Pancreas (tissue), 10 donors: ENCODE results near the gene SYNJ2BP. TPM values are rescaled to one million over a fixed set of nuclear protein-coding genes. Genes with fewer than 3 reads are reported as not detected.
"Not testable (repeated sequence)": the region's sequence is repeated elsewhere in the genome, so short reads cannot be mapped to it uniquely, and the experiment has no call there.

Source experiments
- ATAC-seq, 4 donors: fragments of 200-7000 bp; cut with Tn5 transposase; one replicate each; pipeline versions ENCODE4 v1.8.0 to v1.9.1; 2020; ENCODE audit warnings: mild to moderate bottlenecking in 4 of 4, moderate library complexity in 4 of 4
- DNase-seq, 6 donors: peaks; one replicate each; pipeline ENCODE4 v3.0.0-alpha.2; 2020
- FAIRE-seq: peaks from 2 replicates; lab custom pipeline; 2012; peaks lifted over from hg19 to GRCh38; lab: Jason Lieb, UNC
- H3K27ac ChIP-seq, 4 donors: fragments of 200-600 bp; sonication (generic); 1 replicate in 3 of 4; 2 replicates in 1 of 4; pipeline versions ENCODE4 v1.5.0 to v1.8.0; 2020
- H3K27me3 ChIP-seq, 4 donors: fragments of 200-600 bp; one replicate each; pipeline ENCODE4 v1.8.0; 2021
- H3K36me3 ChIP-seq, 3 donors: fragments of 200-600 bp; sonication (generic) in 1 of 3; one replicate each; pipeline versions ENCODE4 v1.5.0 to v1.8.0; 2020 to 2021
- H3K4me1 ChIP-seq, 3 donors: fragments of 200-600 bp; one replicate each; pipeline ENCODE4 v1.8.0; 2021
- H3K4me3 ChIP-seq, 4 donors: fragments of 200-600 bp; sonication (generic) in 2 of 4; one replicate each; pipeline versions ENCODE4 v1.5.0 to v1.8.0; 2020 to 2021
- H3K9me3 ChIP-seq, 4 donors: fragments of 200-600 bp; one replicate each; pipeline ENCODE4 v1.8.0; 2021
- WGBS, 2 donors: extraction: QIAGEN DNeasy Blood & Tissue Kit; methylation state at CpG; one replicate each; pipeline ENCODE4 v1.1.7; 2013; 5-methylcytosine and 5-hydroxymethylcytosine counted together
- intact Hi-C, 3 donors: fragments of 100-400 bp; cut with DNase I; formaldehyde crosslinking; loops; one replicate each; pipeline versions ENCODE4 v1.11.1 to v1.14.2; 2022
- polyA plus RNA-seq, 2 donors: library from polyadenylated mRNA; stranded (reverse); fragments of 200-250 nt; gene quantifications; one replicate each; pipeline ENCODE4 v1.2.3, GENCODE V29; 2013
- total RNA-seq, 6 donors: library from RNA; stranded (reverse); fragmentation: NEBNext Ultra II Directional in 4 of 6; extraction: Animal tissue kit (Norgen Biotek cat#: 25700) in 4 of 6; gene quantifications; one replicate each; pipeline versions ENCODE4 v1.2.1 to v1.2.4, GENCODE V29; 2021 to 2023
- TF ChIP-seq, protein P1 (sequence below), 4 donors: fragments of 200-600 bp; sonication (generic) in 3 of 4; IDR thresholded peaks; one replicate each; pipeline versions ENCODE4 v1.5.0 to v1.8.0; 2021; ENCODE audit warnings: antibody characterized with exemption in 4 of 4
- donor health status: healthy with polysubstance abuse.
- donor health status: DM: no; HTN: no; CAD: no; lungs with moderate emphysema.
- donor health status: DM: no; HTN: no; CAD: no.
- donor health status: control.
- donor health status: control.
- donor health status: Bipolar disorder and iron deficiency.
- donor health status: DM: yes; HTN: yes; CAD: no.
- donor health status: DM: no; HTN: no; CAD: no.
- donor health status: DM: no; HTN: no; CAD: no.
- donor health status: DM: yes; HTN: yes; CAD: no.

SYNJ2BP gene
- total and polyA plus RNA-seq, 8 donors: 5.0 to 20.5 (median 11.7) TPM

- TF ChIP-seq, protein P1, sequence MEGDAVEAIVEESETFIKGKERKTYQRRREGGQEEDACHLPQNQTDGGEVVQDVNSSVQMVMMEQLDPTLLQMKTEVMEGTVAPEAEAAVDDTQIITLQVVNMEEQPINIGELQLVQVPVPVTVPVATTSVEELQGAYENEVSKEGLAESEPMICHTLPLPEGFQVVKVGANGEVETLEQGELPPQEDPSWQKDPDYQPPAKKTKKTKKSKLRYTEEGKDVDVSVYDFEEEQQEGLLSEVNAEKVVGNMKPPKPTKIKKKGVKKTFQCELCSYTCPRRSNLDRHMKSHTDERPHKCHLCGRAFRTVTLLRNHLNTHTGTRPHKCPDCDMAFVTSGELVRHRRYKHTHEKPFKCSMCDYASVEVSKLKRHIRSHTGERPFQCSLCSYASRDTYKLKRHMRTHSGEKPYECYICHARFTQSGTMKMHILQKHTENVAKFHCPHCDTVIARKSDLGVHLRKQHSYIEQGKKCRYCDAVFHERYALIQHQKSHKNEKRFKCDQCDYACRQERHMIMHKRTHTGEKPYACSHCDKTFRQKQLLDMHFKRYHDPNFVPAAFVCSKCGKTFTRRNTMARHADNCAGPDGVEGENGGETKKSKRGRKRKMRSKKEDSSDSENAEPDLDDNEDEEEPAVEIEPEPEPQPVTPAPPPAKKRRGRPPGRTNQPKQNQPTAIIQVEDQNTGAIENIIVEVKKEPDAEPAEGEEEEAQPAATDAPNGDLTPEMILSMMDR (IDR thresholded peaks at IDR 0.05): no peak
- Histone ChIP-seq H3K36me3 (no peaks in the 10 kb centered on the region), H3K4me3 (no peak overlapping the region), H3K9me3 (no peaks in the 10 kb centered on the region), H3K27ac (no peak overlapping the region), H3K27me3 (no peaks in the 10 kb centered on the region), H3K4me1 (no peaks in the 10 kb centered on the region)
- FAIRE-seq (no peak), DNase-seq (no peak), ATAC-seq (no peak)
- 81 to 83% methylated on average over 4 of the region's 4 CpGs for WGBS, 2 donors
- intact Hi-C loops: no loop called here
Observed at GRCh38 chr14:70442750-70443149, 25.9 kb upstream of the SYNJ2BP start.

DNA sequence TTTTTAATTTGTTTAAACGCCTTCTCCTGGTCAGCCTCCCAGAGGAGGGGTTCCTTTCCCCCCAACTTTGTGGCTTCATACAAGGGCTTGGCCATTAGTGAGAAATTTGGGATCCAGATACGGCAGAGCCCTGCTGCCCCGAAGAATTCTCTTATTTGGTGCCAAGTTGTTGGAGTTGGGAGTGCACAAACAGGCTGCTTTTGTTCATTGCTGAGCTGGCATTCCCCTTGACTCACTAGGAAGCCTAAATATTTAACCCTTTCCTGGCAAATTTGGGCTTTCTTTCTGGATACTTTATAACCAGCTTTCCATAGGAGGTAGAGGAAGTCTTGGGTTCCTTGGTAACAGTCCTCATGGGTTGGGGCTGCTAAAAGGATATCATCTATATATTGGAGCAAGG lies 24.8 kb upstream of the SYNJ2BP start:
- H3K4me3 ChIP-seq: no peak overlapping the region
- H3K9me3 ChIP-seq: no peaks in the 10 kb centered on the region
- ATAC-seq (no peak), DNase-seq (no peak), FAIRE-seq (no peak)
- no peaks in the 10 kb centered on the region for H3K36me3 ChIP-seq
- intact Hi-C loops: no loop called here
- no peaks in the 10 kb centered on the region for H3K4me1 ChIP-seq
- no peak overlapping the region for H3K27ac ChIP-seq
- WGBS, 2 donors: 62 to 71% methylated on average over 3 of the region's 3 CpGs
- TF ChIP-seq, protein P1 (IDR thresholded peaks at IDR 0.05): no peak
- no peaks in the 10 kb centered on the region for H3K27me3 ChIP-seq

GRCh38 chr14:70436867-70437266 lies 20.0 kb upstream of the SYNJ2BP start:
- 26 to 48% methylated on average over 4 of the region's 4 CpGs for WGBS, 2 donors
- no peak overlapping the region for H3K27ac ChIP-seq
- H3K4me1 ChIP-seq: no peaks in the 10 kb centered on the region
- intact Hi-C loops: no loop called here
- no peaks in the 10 kb centered on the region for H3K9me3 ChIP-seq
- ATAC-seq (no peak), DNase-seq (no peak), FAIRE-seq (no peak)
- TF ChIP-seq, protein P1 (IDR thresholded peaks at IDR 0.05): no peak
- H3K27me3 ChIP-seq: no peaks in the 10 kb centered on the region
- H3K36me3 ChIP-seq: no peaks in the 10 kb centered on the region
- no peak overlapping the region for H3K4me3 ChIP-seq

DNA sequence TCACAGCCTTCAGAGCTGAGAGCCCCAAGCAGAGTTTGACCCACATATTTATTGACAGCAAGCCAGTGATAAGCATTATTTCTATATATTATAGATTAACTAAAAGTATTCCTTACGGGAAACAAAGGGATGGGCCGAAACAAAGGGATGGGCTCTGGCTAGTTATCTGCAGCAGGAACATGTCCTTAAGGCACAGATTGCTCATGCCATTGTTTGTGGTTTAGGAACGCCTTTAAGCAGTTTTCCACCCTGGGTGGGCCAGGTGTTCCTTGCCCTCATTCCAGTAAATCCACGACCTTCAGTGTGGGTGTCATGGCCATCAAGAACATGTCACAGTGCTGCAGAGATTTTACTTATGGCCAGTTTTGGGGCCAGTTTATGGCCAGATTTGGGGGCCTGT lies 9.7 kb upstream of the SYNJ2BP start:
- H3K27me3 ChIP-seq, H3K27ac ChIP-seq, FAIRE-seq, H3K4me1 ChIP-seq, H3K36me3 ChIP-seq, H3K4me3 ChIP-seq, H3K9me3 ChIP-seq, ATAC-seq, DNase-seq, intact Hi-C loops: not testable (repeated sequence)
- WGBS, 2 donors: 56% methylated on average over 4 of the region's 4 CpGs

DNA sequence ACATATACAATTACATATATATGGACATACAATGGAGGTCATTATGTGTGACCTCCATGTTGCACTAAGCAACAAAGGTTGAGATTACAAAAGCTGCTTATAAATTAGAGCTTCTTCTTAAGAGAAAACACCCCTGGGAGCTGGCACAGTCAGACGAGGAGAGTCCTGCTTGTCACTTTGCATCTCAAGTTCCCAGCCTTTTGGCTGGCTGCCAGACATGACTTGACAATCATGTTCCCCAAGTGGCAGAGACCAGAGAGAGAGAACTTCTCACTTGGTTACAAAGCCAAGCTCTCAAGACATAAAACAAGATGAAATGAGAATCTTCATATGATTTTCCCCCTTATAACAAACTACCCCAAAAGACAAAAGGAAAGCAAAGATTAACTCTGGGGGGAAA lies 8.5 kb upstream of the SYNJ2BP start:
- intact Hi-C loops: no loop called here
- 4 to 5% methylated on average over 1 of the region's 1 CpG for WGBS, 2 donors
- DNase-seq (peak in 1 of 6 donors; percentile 16), ATAC-seq (no peak), FAIRE-seq (no peak)
- Histone ChIP-seq H3K27me3 (no peaks in the 10 kb centered on the region), H3K27ac (no peak overlapping the region), H3K4me3 (no peak overlapping the region), H3K9me3 (no peaks in the 10 kb centered on the region), H3K4me1 (no peaks in the 10 kb centered on the region), H3K36me3 (no peaks in the 10 kb centered on the region)
- TF ChIP-seq, protein P1 (IDR thresholded peaks at IDR 0.05): no peak
